Left lung (tissue), 10 donors: ENCODE data around the gene PIP4P1. TPM values are rescaled to one million over a fixed set of nuclear protein-coding genes. Genes with fewer than 3 reads are reported as not detected.

Experiments
- ATAC-seq: fragments of 200-7000 bp; cut with Tn5 transposase; one replicate; pipeline ENCODE4 v1.9.1; 2020; ENCODE audit warnings: moderate library complexity
- DNase-seq, 4 donors: peaks; one replicate each; pipeline ENCODE4 v3.0.0-alpha.2; 2013 to 2020
- H3K27ac ChIP-seq, 2 donors: fragments of 200-600 bp; sonication (generic) in 1 of 2; one replicate each; pipeline versions ENCODE4 v1.5.0 to v1.8.0; 2020 to 2021
- H3K27me3 ChIP-seq, 2 donors: fragments of 200-600 bp; sonication (generic) in 1 of 2; one replicate each; pipeline versions ENCODE4 v1.5.0 to v1.8.0; 2020 to 2021
- H3K36me3 ChIP-seq, 2 donors: fragments of 200-600 bp; sonication (generic) in 1 of 2; one replicate each; pipeline versions ENCODE4 v1.5.0 to v1.8.0; 2020 to 2021
- H3K4me1 ChIP-seq, 2 donors: fragments of 200-600 bp; one replicate each; pipeline ENCODE4 v1.8.0; 2021
- H3K4me3 ChIP-seq, 2 donors: fragments of 200-600 bp; sonication (generic) in 1 of 2; one replicate each; pipeline versions ENCODE4 v1.5.0 to v1.8.0; 2020 to 2021; ENCODE audit warnings: mild to moderate bottlenecking in 1 of 2
- H3K9me3 ChIP-seq, 2 donors: fragments of 200-600 bp; sonication (generic) in 1 of 2; one replicate each; pipeline versions ENCODE4 v1.5.0 to v1.8.0; 2020 to 2021
- intact Hi-C, 2 donors: fragments of 100-400 bp; cut with DNase I; formaldehyde crosslinking; loops; one replicate each; pipeline versions ENCODE4 v1.11.2 to v1.14.2; 2022
- polyA plus RNA-seq, 6 donors: library from polyadenylated mRNA; unstranded; fragments of 120-200 nt; gene quantifications; one replicate each; pipeline ENCODE4 v1.2.1, GENCODE V29; 2013; ENCODE audit not compliant: insufficient read length in 6 of 6
- total RNA-seq, 2 donors: library from RNA; stranded (reverse); fragmentation: NEBNext Ultra II Directional; extraction: Animal tissue kit (Norgen Biotek cat#: 25700); gene quantifications; one replicate each; pipeline ENCODE4 v1.2.1, GENCODE V29; 2021
- TF ChIP-seq, protein P1 (sequence below), 2 donors: fragments of 200-600 bp; sonication (generic) in 1 of 2; IDR thresholded peaks; one replicate each; pipeline versions ENCODE4 v1.5.0 to v1.8.0; 2021; ENCODE audit warnings: antibody characterized with exemption in 2 of 2
- donor health status: DM: no; HTN: yes; CAD: no.
- donor health status: DM: no; HTN: no; CAD: no.

PIP4P1 gene
- total and polyA plus RNA-seq, 8 donors, result 24.9 to 40.3 (median 29.3) TPM

DNA sequence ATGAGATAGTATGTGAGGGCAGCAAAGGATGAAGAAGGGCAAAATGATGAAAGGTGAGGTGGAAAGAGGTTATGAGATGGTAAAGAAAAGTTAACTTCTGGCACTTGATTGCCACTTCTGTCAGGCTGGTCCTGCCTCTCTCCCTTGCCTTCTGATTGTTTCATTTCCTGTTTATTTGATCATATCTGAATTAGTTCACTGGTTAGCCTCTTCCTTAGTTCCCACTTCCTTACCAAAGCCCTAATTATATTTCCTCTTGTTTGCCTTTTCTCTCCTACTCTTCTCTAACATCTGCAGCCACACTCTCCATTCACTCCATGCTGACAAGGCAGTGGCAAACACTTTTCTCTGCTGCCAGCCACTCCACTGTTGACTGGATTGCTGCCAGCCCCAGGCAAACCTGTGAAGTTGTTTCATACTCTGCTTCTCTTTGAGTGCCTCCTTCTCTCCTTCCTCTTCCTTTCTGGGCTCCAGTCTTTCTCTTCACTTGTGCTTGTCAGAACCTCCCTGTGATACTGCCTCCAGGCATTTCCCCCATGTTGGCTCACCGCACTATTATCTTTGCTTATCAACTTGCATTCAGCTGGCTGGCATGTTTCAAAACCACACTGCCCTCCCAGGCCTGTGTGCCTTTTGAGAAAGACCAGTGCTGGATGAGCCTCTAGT lies 16.1 kb upstream of the PIP4P1 start:
- intact Hi-C loops, result no loop called here
- H3K4me3 ChIP-seq, result no peak overlapping the region
- peak overlapping the region; percentile 57 to 76 for H3K27ac ChIP-seq
- no peaks in the 10 kb centered on the region for H3K27me3 ChIP-seq
- H3K36me3 ChIP-seq, result peaks cover 0 to 71% of the 10 kb centered on the region in 2 donors
- DNase-seq (peak in 2 of 4 donors; percentile 59 to 72), ATAC-seq (peak; percentile 88)
- H3K9me3 ChIP-seq, result no peaks in the 10 kb centered on the region
- H3K4me1 ChIP-seq, result peaks cover 15 to 27% of the 10 kb centered on the region in 2 donors
- TF ChIP-seq, protein P1, sequence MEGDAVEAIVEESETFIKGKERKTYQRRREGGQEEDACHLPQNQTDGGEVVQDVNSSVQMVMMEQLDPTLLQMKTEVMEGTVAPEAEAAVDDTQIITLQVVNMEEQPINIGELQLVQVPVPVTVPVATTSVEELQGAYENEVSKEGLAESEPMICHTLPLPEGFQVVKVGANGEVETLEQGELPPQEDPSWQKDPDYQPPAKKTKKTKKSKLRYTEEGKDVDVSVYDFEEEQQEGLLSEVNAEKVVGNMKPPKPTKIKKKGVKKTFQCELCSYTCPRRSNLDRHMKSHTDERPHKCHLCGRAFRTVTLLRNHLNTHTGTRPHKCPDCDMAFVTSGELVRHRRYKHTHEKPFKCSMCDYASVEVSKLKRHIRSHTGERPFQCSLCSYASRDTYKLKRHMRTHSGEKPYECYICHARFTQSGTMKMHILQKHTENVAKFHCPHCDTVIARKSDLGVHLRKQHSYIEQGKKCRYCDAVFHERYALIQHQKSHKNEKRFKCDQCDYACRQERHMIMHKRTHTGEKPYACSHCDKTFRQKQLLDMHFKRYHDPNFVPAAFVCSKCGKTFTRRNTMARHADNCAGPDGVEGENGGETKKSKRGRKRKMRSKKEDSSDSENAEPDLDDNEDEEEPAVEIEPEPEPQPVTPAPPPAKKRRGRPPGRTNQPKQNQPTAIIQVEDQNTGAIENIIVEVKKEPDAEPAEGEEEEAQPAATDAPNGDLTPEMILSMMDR (IDR thresholded peaks at IDR 0.05), result no peak

DNA sequence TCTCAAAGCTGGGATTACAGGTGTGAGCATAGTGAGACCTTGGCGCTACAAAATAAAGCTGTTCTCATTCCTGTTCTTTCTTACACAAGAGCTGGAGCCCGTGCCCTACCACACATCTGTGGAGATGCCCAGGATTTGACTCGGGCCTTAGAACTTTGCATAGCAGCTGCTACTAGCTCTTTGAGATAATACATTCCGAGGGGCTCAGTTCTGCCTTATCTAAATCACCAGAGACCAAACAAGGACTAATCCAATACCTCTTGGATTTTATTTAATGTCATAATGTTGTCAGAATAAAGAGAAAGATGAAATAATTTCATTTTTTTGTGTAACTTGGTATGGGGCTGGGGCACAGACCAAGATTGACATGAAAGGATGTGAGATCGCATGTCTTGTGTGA lies 15.5 kb upstream of the PIP4P1 start:
- peak overlapping the region; percentile 57 to 76 for H3K27ac ChIP-seq
- peaks cover 0 to 76% of the 10 kb centered on the region in 2 donors for H3K36me3 ChIP-seq
- TF ChIP-seq, protein P1 (IDR thresholded peaks at IDR 0.05), result no peak
- H3K27me3 ChIP-seq, result no peaks in the 10 kb centered on the region
- H3K4me1 ChIP-seq, result peaks cover 15 to 32% of the 10 kb centered on the region in 2 donors
- ATAC-seq, result no peak
- H3K9me3 ChIP-seq, result no peaks in the 10 kb centered on the region
- intact Hi-C loops, result no loop called here
- no peak for DNase-seq
- no peak overlapping the region for H3K4me3 ChIP-seq

DNA sequence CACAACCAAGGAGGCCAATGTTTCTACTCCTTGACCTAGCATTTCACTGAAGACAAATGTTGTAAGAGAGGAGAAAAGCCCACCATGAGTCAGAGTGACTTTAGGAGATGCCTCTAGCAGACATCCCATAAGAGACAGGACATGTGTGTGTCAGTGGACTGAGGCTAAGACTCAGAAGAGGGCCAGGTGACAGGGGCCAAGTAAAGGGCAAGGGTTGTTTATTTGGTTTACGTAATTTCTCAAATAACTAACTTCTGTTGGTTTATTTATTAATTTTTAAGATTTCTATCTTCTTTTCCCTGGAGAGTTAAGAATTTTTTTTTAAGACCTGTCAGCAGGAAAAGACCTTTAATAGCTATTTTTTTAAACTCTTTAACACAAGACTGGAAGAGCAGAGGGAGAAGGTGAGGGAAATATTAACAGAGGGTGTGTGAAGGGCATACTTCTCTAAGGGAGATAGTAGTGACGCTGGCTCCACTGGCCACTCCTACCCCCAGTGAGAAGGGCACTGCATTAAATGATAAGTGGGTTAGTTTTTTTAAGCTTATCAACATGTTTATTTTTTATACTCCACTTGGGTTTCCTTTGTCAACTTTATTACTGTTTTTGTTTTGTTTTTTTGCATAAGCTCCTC lies 11.4 kb upstream of the PIP4P1 start:
- no peak overlapping the region for H3K27ac ChIP-seq
- TF ChIP-seq, protein P1 (IDR thresholded peaks at IDR 0.05), result no peak
- ATAC-seq (no peak), DNase-seq (no peak)
- intact Hi-C loops, result no loop called here
- peaks cover 9 to 53% of the 10 kb centered on the region in 2 donors for H3K4me1 ChIP-seq
- H3K36me3 ChIP-seq, result peaks cover 0 to 60% of the 10 kb centered on the region in 2 donors
- no peaks in the 10 kb centered on the region for H3K27me3 ChIP-seq
- no peaks in the 10 kb centered on the region for H3K9me3 ChIP-seq
- H3K4me3 ChIP-seq, result no peak overlapping the region

DNA sequence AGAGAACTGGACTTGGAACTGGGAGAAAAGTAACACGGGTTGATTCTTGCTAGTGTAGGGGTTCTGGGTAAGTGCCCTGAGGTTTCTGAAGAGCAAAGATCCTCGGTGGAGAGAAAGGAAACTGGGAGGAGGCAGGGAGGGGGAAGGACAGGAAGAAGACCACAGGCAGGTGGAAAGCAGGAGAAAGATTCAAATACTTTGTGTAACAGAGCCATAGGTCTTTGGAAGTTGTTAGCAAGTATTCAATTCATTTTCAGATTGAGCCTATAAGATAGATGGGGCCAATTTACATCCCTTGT lies 9.3 kb upstream of the PIP4P1 start:
- no peak for ATAC-seq
- Histone ChIP-seq H3K36me3 (peaks cover 0 to 39% of the 10 kb centered on the region in 2 donors), H3K4me1 (peaks cover 0 to 37% of the 10 kb centered on the region in 2 donors), H3K27me3 (no peaks in the 10 kb centered on the region), H3K27ac (peak overlapping the region; percentile 83 to 92), H3K4me3 (peak overlapping the region; percentile 61 to 76), H3K9me3 (no peaks in the 10 kb centered on the region)
- DNase-seq, result no peak
- TF ChIP-seq, protein P1 (IDR thresholded peaks at IDR 0.05), result no peak
- intact Hi-C loops, result no loop called here

DNA sequence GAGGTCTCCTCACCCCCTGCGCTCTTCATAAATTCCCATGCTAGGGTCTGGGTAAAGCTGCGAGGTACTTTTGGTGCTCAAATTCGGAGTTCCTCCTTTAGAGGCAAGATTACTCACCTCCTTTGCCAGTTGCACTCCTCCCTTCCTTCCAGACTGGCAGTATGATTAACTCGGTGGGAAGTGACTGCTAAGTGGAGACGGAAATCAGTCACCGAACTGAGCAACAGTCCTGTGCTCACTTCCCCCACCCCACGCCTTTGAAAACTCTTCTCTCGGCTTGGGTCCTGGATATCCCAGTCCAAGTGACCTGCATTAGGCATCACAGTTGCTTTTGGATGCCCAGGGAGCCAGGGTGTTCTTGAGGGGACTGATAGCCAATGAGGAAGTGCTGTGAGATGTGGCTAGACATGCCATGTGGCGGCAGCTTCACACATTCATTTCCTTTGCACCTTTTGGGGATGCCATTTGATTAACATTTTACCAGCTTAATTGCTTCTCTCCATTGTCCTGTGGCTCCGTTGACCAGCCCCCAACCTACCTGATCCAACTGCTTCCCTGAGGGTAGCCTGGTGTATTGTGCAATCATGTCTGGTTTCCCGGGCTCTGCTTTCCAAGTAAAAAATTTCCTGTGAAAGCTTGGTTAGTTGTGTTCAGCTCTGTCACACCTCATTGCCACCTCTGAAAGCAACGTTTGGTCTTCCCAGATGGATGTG lies 8.8 kb upstream of the PIP4P1 start:
- H3K4me1 ChIP-seq, result peaks cover 0 to 37% of the 10 kb centered on the region in 2 donors
- intact Hi-C loops, result no loop called here
- H3K27ac ChIP-seq, result peak overlapping the region; percentile 83 to 92
- H3K27me3 ChIP-seq, result no peaks in the 10 kb centered on the region
- TF ChIP-seq, protein P1 (IDR thresholded peaks at IDR 0.05), result no peak
- ATAC-seq (peak; percentile 80), DNase-seq (peak in 2 of 4 donors; percentile 37 to 54)
- H3K9me3 ChIP-seq, result no peaks in the 10 kb centered on the region
- peaks cover 0 to 34% of the 10 kb centered on the region in 2 donors for H3K36me3 ChIP-seq
- peak overlapping the region; percentile 61 to 76 for H3K4me3 ChIP-seq
